ENCODE results near the gene MYOCD.

The MYOCD gene

DNA sequence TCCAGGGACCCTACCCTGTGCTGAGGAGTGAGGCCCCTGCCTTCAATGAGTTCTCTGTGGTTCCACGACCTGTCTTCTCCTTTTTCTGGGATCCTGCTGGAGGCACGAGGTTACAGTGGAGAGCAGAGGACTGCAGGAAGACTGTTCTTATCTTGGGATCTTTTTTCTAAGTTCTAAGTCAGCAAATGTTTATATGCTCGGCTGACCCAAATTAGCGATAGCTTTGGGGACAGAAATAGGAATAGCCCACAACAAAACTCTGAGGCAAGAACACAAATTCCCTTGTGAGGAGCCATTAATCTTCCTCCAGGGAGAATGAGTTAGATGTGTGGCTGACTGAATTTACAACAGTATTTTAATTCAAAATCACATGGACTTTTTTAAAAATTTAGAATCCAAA is 46.7 kb downstream of the MYOCD start:
- no peak for TF ChIP-seq CTCF (IDR thresholded peaks at IDR 0.05; ENCODE audit: low read depth, low read length)
- H3K4me3 ChIP-seq (ENCODE audit: low read depth, low read length), result no peak overlapping the region
- in situ Hi-C loops (cut with HindIII; ENCODE audit: low sequenced_read_pairs), result no loop called here
- no peak for DNase-seq (ENCODE audit: low read depth, low spot score)

- no peak for TF ChIP-seq CTCF (IDR thresholded peaks at IDR 0.05; ENCODE audit: low read depth, low read length)
- H3K4me3 ChIP-seq (ENCODE audit: low read depth, low read length), result no peak overlapping the region
- in situ Hi-C loops (cut with HindIII; ENCODE audit: low sequenced_read_pairs), result no loop called here
- DNase-seq (ENCODE audit: low read depth, low spot score), result no peak
Measured at GRCh38 chr17:12712941-12713340, 47.3 kb downstream of the MYOCD start.

- DNase-seq (ENCODE audit: low read depth, low spot score), result no peak
Measured at GRCh38 chr17:12719948-12720347, 54.3 kb downstream of the MYOCD start.

GRCh38 chr17:12721581-12721980 is 55.9 kb downstream of the MYOCD start:
- no peak for DNase-seq (ENCODE audit: low read depth, low spot score)
- in situ Hi-C loops (cut with HindIII; ENCODE audit: low sequenced_read_pairs), result no loop called here
- no peak overlapping the region for H3K4me3 ChIP-seq (ENCODE audit: low read depth, low read length)
- TF ChIP-seq CTCF (IDR thresholded peaks at IDR 0.05; ENCODE audit: low read depth, low read length), result no peak

More at GRCh38 chr17:12719948-12720347, 54.3 kb downstream of the MYOCD start:
- no peak overlapping the region for H3K4me3 ChIP-seq (ENCODE audit: low read depth, low read length)
- no peak for TF ChIP-seq CTCF (IDR thresholded peaks at IDR 0.05; ENCODE audit: low read depth, low read length)
- in situ Hi-C loops (cut with HindIII; ENCODE audit: low sequenced_read_pairs), result no loop called here

GRCh38 chr17:12722282-12722681 is 56.6 kb downstream of the MYOCD start:
- in situ Hi-C loops (cut with HindIII; ENCODE audit: low sequenced_read_pairs), result no loop called here
- no peak for TF ChIP-seq CTCF (IDR thresholded peaks at IDR 0.05; ENCODE audit: low read depth, low read length)
- no peak overlapping the region for H3K4me3 ChIP-seq (ENCODE audit: low read depth, low read length)
- DNase-seq (ENCODE audit: low read depth, low spot score), result no peak

GRCh38 chr17:12726131-12726530 is 60.4 kb downstream of the MYOCD start:
- DNase-seq (ENCODE audit: low read depth, low spot score), result no peak
- in situ Hi-C loops (cut with HindIII; ENCODE audit: low sequenced_read_pairs), result no loop called here
- TF ChIP-seq CTCF (IDR thresholded peaks at IDR 0.05; ENCODE audit: low read depth, low read length), result no peak
- no peak overlapping the region for H3K4me3 ChIP-seq (ENCODE audit: low read depth, low read length)

Data from astrocyte of the spinal cord (primary cell).